ENCODE measurements around the gene IGSF9.

DNA sequence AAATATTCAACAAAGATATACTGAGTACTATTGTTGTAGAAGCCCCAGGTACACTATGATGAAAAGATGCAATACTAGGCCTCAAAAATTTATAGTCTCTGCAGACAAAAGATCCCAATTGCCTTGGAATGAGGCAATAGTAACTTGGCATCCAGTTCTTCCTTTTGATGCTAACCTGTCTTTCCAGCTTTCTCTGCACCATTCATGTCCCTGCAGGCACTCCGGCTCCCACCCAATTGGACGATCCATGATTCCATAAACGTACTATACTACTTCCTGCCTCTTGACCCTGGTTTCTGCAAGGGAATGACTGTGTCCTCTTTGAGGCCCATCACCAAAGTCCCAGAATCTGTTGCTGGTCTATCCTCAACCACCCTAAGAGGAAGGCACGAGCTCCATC is 12.1 kb downstream of the IGSF9 start:
- no peak for TF ChIP-seq CTCF (IDR thresholded peaks at IDR 0.05; ENCODE audit: insufficient read depth, low read length, poor library complexity, severe bottlenecking)
- TF ChIP-seq EZH2phosphoT487 (conservative IDR thresholded peaks at IDR 0.05; ENCODE audit: low read length) = no peak

All from SU-DHL-6 (cell line).